ENCODE results near the gene EMP2. TPM values are rescaled to one million over a fixed set of nuclear protein-coding genes. Genes with fewer than 3 reads are reported as not detected.

The EMP2 gene
- total RNA-seq, 4 donors from 2014 or later: 108 to 121 (median 109) TPM

GRCh38 chr16:10485698-10486382 lies 94.6 kb downstream of the EMP2 start:
- Histone ChIP-seq H3K4me1 (no peaks in the 10 kb centered on the region), H3K36me3 (peaks cover 0 to 64% (median 0%) of the 10 kb centered on the region in 3 donors), H3K9me3 (peaks cover 0 to 21% (median 18%) of the 10 kb centered on the region in 3 donors), H3K27me3 (no peaks in the 10 kb centered on the region), H3K27ac (no peak overlapping the region), H3K4me3 (no peak overlapping the region)
- no peak for TF ChIP-seq CTCF (IDR thresholded peaks at IDR 0.05)
- no peak for TF ChIP-seq POLR2A (IDR thresholded peaks at IDR 0.05)
- DNase-seq: no peak
- WGBS, 2 donors: 93% methylated on average over 11 to 12 of the region's 12 CpGs
- intact Hi-C loops (cut with DNase I): no loop called here

DNA sequence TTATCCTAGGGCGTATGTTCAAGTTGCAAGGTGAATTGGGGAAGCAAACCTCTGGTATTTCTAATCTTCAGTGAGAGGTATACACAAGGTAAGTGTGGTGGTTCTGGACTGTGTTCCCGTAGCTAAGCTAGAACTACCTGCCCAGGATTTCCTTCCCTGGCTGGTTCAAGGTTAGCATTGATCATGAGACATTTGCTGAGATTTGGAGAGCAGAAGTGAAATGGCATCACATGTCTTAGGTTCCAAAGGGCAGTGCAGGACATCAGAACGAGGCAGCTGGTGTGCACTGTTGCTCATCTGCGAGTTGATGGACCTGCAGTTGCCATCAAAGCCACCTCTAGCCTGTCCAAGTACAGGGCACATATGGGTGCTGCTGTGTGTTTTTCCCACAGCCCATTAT lies 95.2 kb downstream of the EMP2 start:
- Histone ChIP-seq H3K27ac (no peak overlapping the region), H3K9me3 (peaks cover 0 to 21% (median 18%) of the 10 kb centered on the region in 3 donors), H3K4me1 (no peaks in the 10 kb centered on the region), H3K27me3 (no peaks in the 10 kb centered on the region), H3K4me3 (no peak overlapping the region), H3K36me3 (peaks cover 0 to 64% (median 0%) of the 10 kb centered on the region in 3 donors)
- 83 to 87% methylated on average over 1 to 4 of the region's 4 CpGs for WGBS, 2 donors
- intact Hi-C loops (cut with DNase I): no loop called here
- no peak for DNase-seq
- TF ChIP-seq POLR2A (IDR thresholded peaks at IDR 0.05) (no peak), CTCF (IDR thresholded peaks at IDR 0.05) (no peak)

DNA sequence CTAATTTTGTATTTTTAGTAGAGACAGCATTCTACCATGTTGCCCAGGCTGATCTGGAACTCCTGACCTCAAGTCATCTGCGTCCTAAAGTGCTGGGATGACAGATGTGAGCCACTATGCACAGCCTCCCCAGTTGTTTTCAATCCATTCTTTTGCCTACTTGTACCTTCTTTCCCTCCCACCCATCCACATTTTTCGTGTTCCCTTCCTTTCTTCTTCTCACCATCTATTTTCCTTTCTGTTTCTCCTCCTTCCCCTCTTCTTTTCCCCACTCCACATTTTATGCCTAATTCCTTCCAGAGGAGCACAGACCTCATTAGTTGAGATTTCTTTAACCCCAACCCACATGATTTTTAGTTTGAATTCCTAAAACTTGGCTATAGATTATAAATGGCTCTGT lies 100.2 kb downstream of the EMP2 start:
- Histone ChIP-seq H3K27ac (no peak overlapping the region), H3K36me3 (peaks cover 0 to 53% (median 0%) of the 10 kb centered on the region in 3 donors), H3K9me3 (peaks cover 0 to under 1% (median 0%) of the 10 kb centered on the region in 3 donors), H3K4me3 (no peak overlapping the region), H3K4me1 (no peaks in the 10 kb centered on the region), H3K27me3 (no peaks in the 10 kb centered on the region)
- intact Hi-C loops (cut with DNase I): no loop called here
- DNase-seq: no peak
- no peak for TF ChIP-seq POLR2A (IDR thresholded peaks at IDR 0.05)
- no peak for TF ChIP-seq CTCF (IDR thresholded peaks at IDR 0.05)
- 86 to 95% methylated on average over 1 to 2 of the region's 2 CpGs for WGBS, 2 donors

Small RNA genes within 50 kb of the gene (small RNA-seq; reads per million reads assigned to genes)
- 0 reads per million in 4 donors for gene RNU6-633P

Other genes starting within 250 kb of the EMP2 start
- gene ATF7IP2, start 194.5 kb downstream of the EMP2 start, total RNA-seq: 10 to 100 TPM in 1 of 4 donors, 1 to 10 TPM in 3; 4.1 to 12.2 (median 8.9) TPM
- not detected for gene TEKT5, start 114.3 kb upstream of the EMP2 start, total RNA-seq
- gene NUBP1, start 163.2 kb upstream of the EMP2 start, total RNA-seq: 10 to 100 TPM; 18.9 to 25.6 (median 21.1) TPM
- gene TVP23A, start 238.2 kb upstream of the EMP2 start, total RNA-seq: under 1 TPM in 1 of 4 donors, not detected in 3; 0.19 TPM

All from esophagus squamous epithelium (tissue), 5 donors.